Bronchial epithelial cell (primary cell): Measurements from ENCODE around the gene ZNF558. TPM values are rescaled to one million over a fixed set of nuclear protein-coding genes. Genes with fewer than 3 reads are reported as not detected.

Source experiments
- DNase-seq: peaks from one replicate; pipeline ENCODE4 v3.0.0-alpha.2; 2010; ENCODE audit warnings: low read depth
- FAIRE-seq: peaks from 2 replicates; lab custom pipeline; 2011; peaks lifted over from hg19 to GRCh38; lab: Jason Lieb, UNC
- H3K27me3 ChIP-seq: 2 replicates; pipeline ENCODE4 v1.5.1; 2011; ENCODE audit warnings: low read length; ENCODE audit not compliant: control insufficient read depth, insufficient read depth
- H3K36me3 ChIP-seq: 2 replicates; pipeline ENCODE4 v1.5.1; 2011; ENCODE audit warnings: low read length; ENCODE audit not compliant: control insufficient read depth, insufficient read depth
- H3K4me3 ChIP-seq: 2 replicates; pipeline ENCODE4 v1.5.1; 2011; ENCODE audit warnings: mild to moderate bottlenecking, low read depth, low read length, control low read depth
- total RNA-seq: library from RNA; depleted of rRNA; stranded (reverse); fragments of >200 nt; gene quantifications from 2 replicates; pipeline ENCODE4 v1.2.1, GENCODE V29; 2014
- TF ChIP-seq, protein P1 (sequence below): IDR thresholded peaks from 2 replicates; pipeline ENCODE4 v1.5.1; 2011; ENCODE audit warnings: mild to moderate bottlenecking, moderate library complexity, low read length, control low read depth, inconsistent platforms; ENCODE audit not compliant: insufficient read depth, severe bottlenecking

The ZNF558 gene
- total RNA-seq, 1 donor from 2014 or later, result 40.3 TPM

DNA sequence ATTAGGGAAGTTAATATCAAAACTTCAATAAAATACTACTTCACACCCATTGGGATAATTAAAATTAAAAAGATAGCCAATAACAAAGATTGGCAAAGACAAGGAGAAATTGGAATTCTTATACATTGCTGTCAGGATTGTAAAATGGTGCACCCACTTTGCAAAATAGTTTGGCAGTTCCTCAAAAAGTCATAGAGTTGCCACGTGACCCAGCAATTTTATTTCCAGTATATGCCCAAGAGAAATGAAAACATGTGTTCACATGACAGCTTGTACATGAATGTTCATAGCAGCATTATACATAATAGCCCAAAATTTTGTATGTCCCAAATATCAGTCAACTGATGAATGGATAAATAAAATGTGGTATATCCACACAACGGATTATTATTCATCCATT is 3.3 kb upstream of the ZNF558 start:
- no peak for FAIRE-seq
- H3K36me3 ChIP-seq, result no peaks in the 10 kb centered on the region

DNA sequence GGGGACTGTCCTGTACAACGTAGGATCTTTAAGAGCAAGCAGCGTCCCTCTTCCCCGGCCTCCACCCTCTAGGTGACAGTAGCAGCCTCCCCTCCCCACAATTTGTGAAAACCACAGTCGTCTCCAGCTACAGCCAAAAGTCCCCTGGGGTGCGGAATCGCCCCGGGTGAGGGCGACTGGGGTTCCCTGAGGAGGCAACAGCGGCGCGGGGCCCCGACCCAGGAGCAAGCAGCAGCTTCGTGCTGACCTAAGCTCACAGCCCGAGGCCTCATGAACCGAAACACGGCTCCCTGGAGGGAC is 322 bp downstream of the ZNF558 start:
- Histone ChIP-seq H3K36me3 (peaks cover 7% of the 10 kb centered on the region), H3K4me3 (peak overlapping the region; percentile 76), H3K27me3 (no peaks in the 10 kb centered on the region)
- DNase-seq, result peak; percentile 15
- no peak for FAIRE-seq
- TF ChIP-seq, protein P1, sequence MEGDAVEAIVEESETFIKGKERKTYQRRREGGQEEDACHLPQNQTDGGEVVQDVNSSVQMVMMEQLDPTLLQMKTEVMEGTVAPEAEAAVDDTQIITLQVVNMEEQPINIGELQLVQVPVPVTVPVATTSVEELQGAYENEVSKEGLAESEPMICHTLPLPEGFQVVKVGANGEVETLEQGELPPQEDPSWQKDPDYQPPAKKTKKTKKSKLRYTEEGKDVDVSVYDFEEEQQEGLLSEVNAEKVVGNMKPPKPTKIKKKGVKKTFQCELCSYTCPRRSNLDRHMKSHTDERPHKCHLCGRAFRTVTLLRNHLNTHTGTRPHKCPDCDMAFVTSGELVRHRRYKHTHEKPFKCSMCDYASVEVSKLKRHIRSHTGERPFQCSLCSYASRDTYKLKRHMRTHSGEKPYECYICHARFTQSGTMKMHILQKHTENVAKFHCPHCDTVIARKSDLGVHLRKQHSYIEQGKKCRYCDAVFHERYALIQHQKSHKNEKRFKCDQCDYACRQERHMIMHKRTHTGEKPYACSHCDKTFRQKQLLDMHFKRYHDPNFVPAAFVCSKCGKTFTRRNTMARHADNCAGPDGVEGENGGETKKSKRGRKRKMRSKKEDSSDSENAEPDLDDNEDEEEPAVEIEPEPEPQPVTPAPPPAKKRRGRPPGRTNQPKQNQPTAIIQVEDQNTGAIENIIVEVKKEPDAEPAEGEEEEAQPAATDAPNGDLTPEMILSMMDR, result no peak

More for the DNA sequence above, 3.3 kb upstream of the ZNF558 start:
- Histone ChIP-seq H3K4me3 (no peak overlapping the region), H3K27me3 (no peaks in the 10 kb centered on the region)
- TF ChIP-seq, protein P1, result no peak
- no peak for DNase-seq

DNA sequence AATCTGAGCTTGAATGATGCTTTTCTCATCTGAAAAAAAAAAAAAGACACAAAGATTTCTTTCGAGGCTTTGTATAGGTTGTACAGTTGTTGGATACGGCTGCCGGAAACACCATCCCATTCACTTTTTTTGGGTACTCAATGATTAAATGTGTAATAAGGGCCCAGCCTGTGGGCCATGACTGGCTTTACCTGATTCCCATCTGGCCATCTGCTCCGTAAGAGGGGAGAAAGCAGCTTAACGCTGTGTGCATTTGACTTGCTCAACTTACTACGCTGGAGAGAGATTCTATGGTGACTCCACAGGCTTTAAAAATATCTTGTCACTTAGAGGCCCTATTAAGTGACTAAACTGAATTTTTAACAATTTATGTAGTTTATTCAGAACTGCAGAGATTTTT is 731 bp downstream of the ZNF558 start:
- Histone ChIP-seq H3K36me3 (peaks cover 8% of the 10 kb centered on the region), H3K27me3 (no peaks in the 10 kb centered on the region), H3K4me3 (peak overlapping the region; percentile 76)
- DNase-seq (no peak), FAIRE-seq (no peak)
- TF ChIP-seq, protein P1, result no peak

DNA sequence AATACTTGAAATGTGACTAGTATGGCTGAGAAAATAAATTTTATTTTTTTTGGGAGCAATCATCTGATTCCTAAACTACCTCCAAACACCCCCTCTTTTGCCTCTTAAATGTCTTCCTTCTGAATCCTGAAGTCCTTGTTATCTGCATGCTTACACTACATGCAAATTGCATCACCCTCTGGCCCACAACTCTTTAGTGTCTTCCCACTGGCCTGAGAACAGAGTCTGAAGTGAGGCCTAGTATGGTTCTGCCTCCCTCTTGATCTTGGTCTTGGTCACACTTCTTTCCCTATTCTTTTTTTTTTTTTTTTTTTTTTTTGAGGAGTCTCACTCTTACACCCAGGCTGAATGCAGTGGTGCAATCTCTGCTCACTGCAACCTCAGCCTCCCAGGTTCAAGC is 4.8 kb downstream of the ZNF558 start:
- FAIRE-seq (no peak), DNase-seq (no peak)
- Histone ChIP-seq H3K27me3 (no peaks in the 10 kb centered on the region), H3K4me3 (no peak overlapping the region), H3K36me3 (peaks cover 18% of the 10 kb centered on the region)
- TF ChIP-seq, protein P1, result no peak

DNA sequence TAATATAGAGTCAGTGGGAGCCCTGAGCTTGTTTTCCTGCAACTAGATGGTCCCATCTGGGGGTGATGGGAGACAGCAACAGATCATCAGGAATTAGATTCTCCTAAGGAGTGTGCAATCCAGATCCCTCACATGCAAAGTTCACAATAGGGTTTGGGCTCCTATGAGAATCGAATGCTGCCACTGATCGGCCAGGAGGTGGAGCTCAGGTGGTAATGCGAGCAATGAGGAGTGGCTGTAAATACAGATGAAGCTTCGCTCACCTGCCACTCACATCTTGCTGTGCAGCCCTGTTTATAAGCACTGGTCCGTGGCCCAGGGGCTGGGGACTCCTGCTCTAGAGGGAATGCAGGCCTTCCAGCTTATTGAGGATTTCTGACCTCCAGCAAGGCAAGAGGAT is 5.7 kb downstream of the ZNF558 start:
- H3K4me3 ChIP-seq, result no peak overlapping the region
- H3K27me3 ChIP-seq, result no peaks in the 10 kb centered on the region
- FAIRE-seq (no peak), DNase-seq (no peak)
- peaks cover 22% of the 10 kb centered on the region for H3K36me3 ChIP-seq
- TF ChIP-seq, protein P1, result no peak

DNA sequence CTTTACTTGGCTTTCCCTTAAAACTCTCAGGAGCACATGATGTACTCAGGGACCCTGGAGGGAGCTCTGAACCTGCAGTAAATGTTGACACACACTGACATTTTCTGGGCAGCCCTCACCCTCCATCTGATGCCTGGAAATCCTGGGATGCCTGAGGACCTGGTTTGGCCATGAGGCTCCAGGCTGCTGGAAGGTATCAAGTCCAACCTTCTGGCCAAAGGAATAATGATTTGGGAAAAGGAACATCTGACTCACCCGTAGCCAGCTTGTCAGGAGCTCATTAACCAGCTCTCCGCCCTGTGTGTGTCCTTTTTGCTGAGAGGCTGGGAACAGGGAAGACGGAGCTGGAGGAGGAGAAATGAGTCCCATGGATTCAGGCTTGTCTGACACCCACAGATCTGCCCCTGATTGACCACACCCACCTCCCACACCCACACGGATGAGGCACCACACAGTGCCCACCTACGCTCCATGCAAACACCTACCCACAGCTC is 10.3 kb downstream of the ZNF558 start:
- H3K36me3 ChIP-seq, result peaks cover 21% of the 10 kb centered on the region
- FAIRE-seq, result no peak
- no peak for DNase-seq

More for the DNA sequence above, 10.3 kb downstream of the ZNF558 start:
- no peaks in the 10 kb centered on the region for H3K27me3 ChIP-seq
- TF ChIP-seq, protein P1, result no peak
- no peak overlapping the region for H3K4me3 ChIP-seq
